ENCODE data around the gene TRMT11. TPM values are rescaled to one million over a fixed set of nuclear protein-coding genes. Genes with fewer than 3 reads are reported as not detected.
A peak's percentile ranks its signal among the peaks of the same experiment; 100 is the strongest.

The TRMT11 gene
- total and polyA plus RNA-seq, 9 of the 15 experiments (the other 6 are each of a cell fraction or from before 2014, with no cell fraction given), result 38.8 to 88.0 (median 59.8) TPM

- no peak for TF ChIP-seq DIDO1 (tag; IDR thresholded peaks at IDR 0.05; ENCODE audit: low read depth)
- TF ChIP-seq PYGO2 (tag; IDR thresholded peaks at IDR 0.05), result no peak
- TF ChIP-seq ZC3H11A (IDR thresholded peaks at IDR 0.05; ENCODE audit: low read depth, low read length), result no peak
- TF ChIP-seq SRSF3 (IDR thresholded peaks at IDR 0.05; ENCODE audit: insufficient read depth, low read length), result no peak
- TF ChIP-seq THAP12 (CRISPR knock-in tag; IDR thresholded peaks at IDR 0.05), result no peak
- TF ChIP-seq E2F1 (CRISPR knock-in tag; IDR thresholded peaks at IDR 0.05), result no peak
- no peak for TF ChIP-seq MITF (IDR thresholded peaks at IDR 0.05)
- no peak for TF ChIP-seq TRIM24 (IDR thresholded peaks at IDR 0.05)
- no peak for TF ChIP-seq TOE1 (IDR thresholded peaks at IDR 0.05; ENCODE audit: borderline replicate concordance)
- no peak for TF ChIP-seq TOE1 (CRISPR knock-in tag; IDR thresholded peaks at IDR 0.05; ENCODE audit: borderline replicate concordance, low read depth)
- no peak for TF ChIP-seq ZBTB8A (IDR thresholded peaks at IDR 0.05; ENCODE audit: partially characterized antibody)
- no peak for TF ChIP-seq CBX1 (IDR thresholded peaks at IDR 0.05; ENCODE audit: low read depth)
- no peak for TF ChIP-seq ZNF24 (IDR thresholded peaks at IDR 0.05)
- no peak for TF ChIP-seq RBM34 (IDR thresholded peaks at IDR 0.05; ENCODE audit: borderline replicate concordance, insufficient read depth, low read length)
- no peak for TF ChIP-seq GATA2 (CRISPR knock-in tag; IDR thresholded peaks at IDR 0.05)
- TF ChIP-seq ATF2 (CRISPR knock-in tag; IDR thresholded peaks at IDR 0.05), result no peak
- no peak for TF ChIP-seq ZNF785 (CRISPR knock-in tag; IDR thresholded peaks at IDR 0.05)
- no peak for TF ChIP-seq FOXP4 (CRISPR knock-in tag; IDR thresholded peaks at IDR 0.05; ENCODE audit: borderline replicate concordance)
- no peak for TF ChIP-seq ZNF717 (CRISPR knock-in tag; IDR thresholded peaks at IDR 0.05)
- TF ChIP-seq EP300 (IDR thresholded peaks at IDR 0.05; ENCODE audit: low read length), result peak; percentile 58; the same call in 1 of the 2 replicates
- TF ChIP-seq ZNF354B (CRISPR knock-in tag; IDR thresholded peaks at IDR 0.05), result no peak
These were observed 40.8 kb upstream of the TRMT11 start (continued) for GRCh38 chr6:125945378-125946141.

All from K562 (cell line).